OCI-LY7 (cell line): ENCODE data around the gene INHBB. TPM values are rescaled to one million over a fixed set of nuclear protein-coding genes. Genes with fewer than 3 reads are reported as not detected.

Experiments
- BruUV-seq: library from RNA; stranded (reverse); fragments of 400-500 nt; replicated peaks from 2 replicates; lab custom pipeline; 2021; lab: Mats Ljungman, UMichigan
- CTCF ChIA-PET: fragments of 300-600 bp; sonication (Branson Sonifier 250); formaldehyde crosslinking; loops from one replicate; lab custom pipeline; 2022; ENCODE audit warnings: antibody characterized with exemption; ENCODE audit not compliant: unreplicated experiment; lab: Charles Lee
- POLR2A ChIA-PET: fragments of 300-600 bp; sonication (Branson Sonifier 250); formaldehyde crosslinking; loops from one replicate; lab custom pipeline; 2022; ENCODE audit warnings: antibody characterized with exemption; lab: Charles Lee
- DNase-seq: peaks from one replicate; pipeline ENCODE4 v3.0.0-alpha.2; 2015; ENCODE audit warnings: low spot score
- H2AFZ ChIP-seq: fragments of 200-600 bp; sonication (generic), shearing (Covaris generic); 2 replicates; pipeline ENCODE4 v1.6.1; 2014; ENCODE audit warnings: mild to moderate bottlenecking, antibody characterized with exemption, low read length, moderate library complexity
- H3K27ac ChIP-seq: fragments of 200-600 bp; sonication (generic); 2 replicates; pipeline ENCODE4 v1.5.1; 2014; ENCODE audit warnings: mixed run types, low read depth, mild to moderate bottlenecking, moderate library complexity, low read length, inconsistent platforms; ENCODE audit not compliant: poor library complexity, severe bottlenecking
- H3K36me3 ChIP-seq: fragments of 200-600 bp; sonication (generic); 2 replicates; pipeline ENCODE4 v1.6.1; 2014; ENCODE audit warnings: mild to moderate bottlenecking, antibody characterized with exemption, low read length, moderate library complexity, mixed read lengths; ENCODE audit not compliant: insufficient read depth
- H3K4me1 ChIP-seq: fragments of 200-600 bp; sonication (generic); 2 replicates; pipeline ENCODE4 v1.5.1; 2014; ENCODE audit warnings: mild to moderate bottlenecking, low read length; ENCODE audit not compliant: insufficient read depth, poor library complexity, severe bottlenecking
- H3K4me2 ChIP-seq: fragments of 200-600 bp; sonication (generic); 2 replicates; pipeline ENCODE4 v1.6.1; 2014; ENCODE audit warnings: mild to moderate bottlenecking, low read length
- H3K4me3 ChIP-seq: fragments of 200-600 bp; sonication (generic); 2 replicates; pipeline ENCODE4 v1.5.1; 2014; ENCODE audit warnings: mild to moderate bottlenecking, low read depth, low read length; ENCODE audit not compliant: poor library complexity, severe bottlenecking
- H3K79me2 ChIP-seq: fragments of 200-600 bp; sonication (generic); 2 replicates; pipeline ENCODE4 v1.6.1; 2016; ENCODE audit warnings: low read depth, mild to moderate bottlenecking, low read length, moderate library complexity, mixed read lengths; ENCODE audit not compliant: insufficient read depth
- H3K9me2 ChIP-seq: fragments of 200-600 bp; sonication (generic); 2 replicates; pipeline ENCODE4 v1.6.1; 2016; ENCODE audit warnings: mild to moderate bottlenecking, low read length, mixed read lengths; ENCODE audit not compliant: insufficient read depth
- H3K9me3 ChIP-seq: fragments of 200-600 bp; sonication (generic); 2 replicates; pipeline ENCODE4 v1.6.1; 2014; ENCODE audit warnings: mild to moderate bottlenecking, mixed run types, low read length, mixed read lengths
- H4K20me1 ChIP-seq: fragments of 200-600 bp; sonication (generic); 2 replicates; pipeline ENCODE4 v1.6.1; 2014; ENCODE audit warnings: mild to moderate bottlenecking, antibody characterized with exemption, low read length, moderate library complexity, mixed read lengths; ENCODE audit not compliant: insufficient read depth
- CTCF ChIP-seq: fragments of 200-600 bp; sonication (generic); conservative IDR thresholded peaks from 2 replicates; pipeline ENCODE4 v1.5.1; 2014; ENCODE audit warnings: mild to moderate bottlenecking, antibody characterized with exemption, low read length, moderate library complexity, mixed read lengths
- EZH2phosphoT487 ChIP-seq: fragments of 200-600 bp; sonication (generic); IDR thresholded peaks from 2 replicates; pipeline ENCODE4 v1.6.1; 2018; ENCODE audit warnings: low read depth, borderline replicate concordance, mild to moderate bottlenecking, mixed run types, antibody characterized with exemption, low read length, moderate library complexity, mixed read lengths
- intact Hi-C: fragments of 100-400 bp; cut with micrococcal nuclease; formaldehyde crosslinking; loops from one replicate; pipeline ENCODE4 v1.10.0; 2022; ENCODE audit not compliant: unreplicated experiment
- total RNA-seq, 2 experiments: library from RNA; depleted of rRNA in 1 of 2; stranded (reverse); fragments of >200 nt in 1 of 2; shearing (Covaris generic) in 1 of 2; gene quantifications; 2 replicates each; pipeline ENCODE4 v1.2.3, GENCODE V29; 2014 to 2022

The INHBB gene
- total RNA-seq, 2 experiments from 2014 or later, result not detected

GRCh38 chr2:120372816-120373215 lies 26.9 kb downstream of the INHBB start:
- H3K4me3 ChIP-seq, result no peak overlapping the region
- no peaks in the 10 kb centered on the region for H3K79me2 ChIP-seq
- no peaks in the 10 kb centered on the region for H4K20me1 ChIP-seq
- no TSS peak for BruUV-seq
- no peak overlapping the region for H2AFZ ChIP-seq
- H3K9me3 ChIP-seq, result no peaks in the 10 kb centered on the region
- H3K4me2 ChIP-seq, result no peak overlapping the region
- no peaks in the 10 kb centered on the region for H3K36me3 ChIP-seq
- DNase-seq, result no peak
- ChIA-PET CTCF (no interaction called here), POLR2A (no interaction called here)
- TF ChIP-seq EZH2phosphoT487 (no peak), CTCF (no peak)
- intact Hi-C loops, result no loop called here
- no peaks in the 10 kb centered on the region for H3K9me2 ChIP-seq
- no peak overlapping the region for H3K27ac ChIP-seq
- no peaks in the 10 kb centered on the region for H3K4me1 ChIP-seq

GRCh38 chr2:120373424-120373823 lies 27.5 kb downstream of the INHBB start:
- H3K27ac ChIP-seq, result no peak overlapping the region
- H3K79me2 ChIP-seq, result no peaks in the 10 kb centered on the region
- no peaks in the 10 kb centered on the region for H3K4me1 ChIP-seq
- H2AFZ ChIP-seq, result no peak overlapping the region
- intact Hi-C loops, result no loop called here
- CTCF ChIA-PET, result no interaction called here
- BruUV-seq, result no TSS peak
- DNase-seq, result no peak
- POLR2A ChIA-PET, result no interaction called here
- H3K36me3 ChIP-seq, result no peaks in the 10 kb centered on the region
- H4K20me1 ChIP-seq, result no peaks in the 10 kb centered on the region
- H3K9me3 ChIP-seq, result no peaks in the 10 kb centered on the region
- TF ChIP-seq EZH2phosphoT487 (no peak), CTCF (no peak)
- H3K4me3 ChIP-seq, result no peak overlapping the region
- no peak overlapping the region for H3K4me2 ChIP-seq
- no peaks in the 10 kb centered on the region for H3K9me2 ChIP-seq

- no peak for TF ChIP-seq EZH2phosphoT487
- TF ChIP-seq CTCF, result no peak
- ChIA-PET POLR2A (no interaction called here), CTCF (no interaction called here)
Observed at GRCh38 chr2:120374821-120375220, 28.9 kb downstream of the INHBB start.

More at GRCh38 chr2:120374821-120375220, 28.9 kb downstream of the INHBB start:
- H4K20me1 ChIP-seq, result no peaks in the 10 kb centered on the region
- no peak overlapping the region for H2AFZ ChIP-seq
- H3K4me1 ChIP-seq, result no peaks in the 10 kb centered on the region
- no peaks in the 10 kb centered on the region for H3K9me3 ChIP-seq
- no peak overlapping the region for H3K4me3 ChIP-seq
- no peaks in the 10 kb centered on the region for H3K9me2 ChIP-seq
- no peak overlapping the region for H3K27ac ChIP-seq
- no peak for DNase-seq
- H3K36me3 ChIP-seq, result no peaks in the 10 kb centered on the region
- H3K79me2 ChIP-seq, result no peaks in the 10 kb centered on the region
- intact Hi-C loops, result no loop called here
- no TSS peak for BruUV-seq
- H3K4me2 ChIP-seq, result no peak overlapping the region
